Naive thymus-derived CD4-positive, alpha-beta T cell (primary cell): ENCODE results near the gene WDR37. TPM values are rescaled to one million over a fixed set of nuclear protein-coding genes. Genes with fewer than 3 reads are reported as not detected.

Experiments
- ATAC-seq: fragments of 150-1000 bp; cut with Tn5 transposase; 2 replicates; pipeline ENCODE4 v1.10.0; 2021; ENCODE audit warnings: mild to moderate bottlenecking, moderate library complexity
- CTCF ChIA-PET: fragments of 350-600 bp; sonication (Branson Sonifier 250); formaldehyde crosslinking; loops from one replicate; lab custom pipeline; 2021; ENCODE audit warnings: antibody characterized with exemption; lab: Charles Lee
- POLR2A ChIA-PET: fragments of 350-600 bp; sonication (Branson Sonifier 250); formaldehyde crosslinking; loops from one replicate; lab custom pipeline; 2021; ENCODE audit warnings: antibody characterized with exemption, inconsistent platforms; lab: Charles Lee
- DNase-seq, 9 donors: peaks; one replicate each; pipeline versions ENCODE4 v3.0.0 to v3.0.0-alpha.2; 2020 to 2022; ENCODE audit warnings: mixed read lengths in 1 of 9
- H3K27ac ChIP-seq: one replicate; pipeline ENCODE4 v1.7.0; 2013; ENCODE audit warnings: mild to moderate bottlenecking, low read depth, low read length, moderate library complexity
- H3K27me3 ChIP-seq, 2 donors: one replicate each; pipeline ENCODE4 v1.7.0; 2013; ENCODE audit warnings: low read length in 2 of 2, mild to moderate bottlenecking in 2 of 2, moderate library complexity in 2 of 2; ENCODE audit not compliant: control insufficient read depth in 2 of 2, insufficient read depth in 2 of 2
- H3K36me3 ChIP-seq, 3 experiments: 1 replicate in 2 of 3; 2 replicates in 1 of 3; pipeline ENCODE4 v1.7.0; 2013; ENCODE audit warnings: low read length in 3 of 3, mild to moderate bottlenecking in 3 of 3, moderate library complexity in 1 of 3; ENCODE audit not compliant: insufficient read depth in 3 of 3, control insufficient read depth in 2 of 3
- H3K4me1 ChIP-seq, 2 donors: one replicate each; pipeline ENCODE4 v1.7.0; 2013; ENCODE audit warnings: low read length in 2 of 2, mild to moderate bottlenecking in 2 of 2, moderate library complexity in 1 of 2; ENCODE audit not compliant: control insufficient read depth in 2 of 2, insufficient read depth in 2 of 2
- H3K4me3 ChIP-seq: 2 replicates; pipeline ENCODE4 v1.7.0; 2013; ENCODE audit warnings: mild to moderate bottlenecking, low read length
- H3K9me3 ChIP-seq, 3 experiments: 1 replicate in 2 of 3; 2 replicates in 1 of 3; pipeline ENCODE4 v1.7.0; 2013; ENCODE audit warnings: low read length in 3 of 3; ENCODE audit not compliant: control insufficient read depth in 2 of 3
- H3K27ac Mint-ChIP-seq, 9 donors: one replicate each; pipeline ENCODE4 v1.8.0; 2020 to 2022; ENCODE audit warnings: mixed read lengths in 9 of 9, mild to moderate bottlenecking in 8 of 9, moderate library complexity in 5 of 9, inconsistent platforms in 2 of 9
- H3K27me3 Mint-ChIP-seq, 5 donors: one replicate each; pipeline ENCODE4 v1.8.0; 2021 to 2022; ENCODE audit warnings: mixed read lengths in 5 of 5, mild to moderate bottlenecking in 1 of 5
- H3K36me3 Mint-ChIP-seq, 5 donors: one replicate each; pipeline ENCODE4 v1.8.0; 2020 to 2022; ENCODE audit warnings: mixed read lengths in 5 of 5, mild to moderate bottlenecking in 3 of 5, inconsistent platforms in 1 of 5
- H3K4me1 Mint-ChIP-seq, 7 donors: one replicate each; pipeline ENCODE4 v1.8.0; 2020 to 2022; ENCODE audit warnings: mixed read lengths in 7 of 7, mild to moderate bottlenecking in 3 of 7, inconsistent platforms in 1 of 7
- H3K4me3 Mint-ChIP-seq, 10 donors: one replicate each; pipeline ENCODE4 v1.8.0; 2020 to 2022; ENCODE audit warnings: mild to moderate bottlenecking in 10 of 10, mixed read lengths in 10 of 10, moderate library complexity in 6 of 10, inconsistent platforms in 2 of 10
- H3K9me3 Mint-ChIP-seq, 11 donors: one replicate each; pipeline ENCODE4 v1.8.0; 2020 to 2022; ENCODE audit warnings: mixed read lengths in 11 of 11, mild to moderate bottlenecking in 4 of 11, inconsistent platforms in 1 of 11, moderate library complexity in 1 of 11
- intact Hi-C, 2 donors: fragments of 100-400 bp; cut with micrococcal nuclease; formaldehyde crosslinking; loops; one replicate each; pipeline ENCODE4 v1.15.1; 2023
- polyA plus RNA-seq, 2 donors: library from polyadenylated mRNA; unstranded; fragments of 300-500 nt; fragmentation: Illumina TruSeq; gene quantifications; one replicate each; pipeline ENCODE4 v1.2.3, GENCODE V29; 2021
- total RNA-seq, 6 experiments: library from RNA in 5 of 6; stranded (reverse) in 5 of 6; gene quantifications; 1 replicate in 5 of 6; 2 replicates in 1 of 6; pipeline ENCODE4 v1.2.3 and lab custom pipeline; 2021 to 2026

WDR37 gene
- total and polyA plus RNA-seq, 7 experiments from 2014 or later = 16.9 to 52.6 (median 35.8) TPM

DNA sequence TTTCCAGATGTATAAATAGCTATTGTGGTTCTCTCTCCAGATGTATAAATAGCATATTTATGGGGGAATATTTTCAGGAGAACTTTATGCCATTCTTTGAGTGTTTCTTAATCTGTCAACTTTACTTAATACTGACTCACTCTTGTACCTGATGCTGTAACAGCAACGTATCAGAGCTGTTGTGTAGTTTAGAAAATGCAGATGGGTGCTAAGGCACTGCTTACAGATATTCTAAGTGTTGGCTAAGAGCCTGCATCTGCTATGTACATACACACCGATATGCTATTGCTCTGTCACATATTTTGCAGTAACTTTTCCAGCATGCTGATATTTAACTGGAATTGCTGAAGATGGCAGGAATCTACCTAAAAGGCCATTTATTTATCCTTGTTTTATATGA is 71.9 kb downstream of the WDR37 start:
- ATAC-seq (no peak), DNase-seq (no peak)
- H3K27me3 Mint-ChIP-seq = no peaks in the 10 kb centered on the region
- no peak overlapping the region for H3K4me3 Mint-ChIP-seq
- Histone ChIP-seq H3K27me3 (no peaks in the 10 kb centered on the region), H3K36me3 (peaks cover 25 to 79% (median 34%) of the 10 kb centered on the region in 3 experiments), H3K4me3 (no peak overlapping the region), H3K4me1 (peaks cover 0 to 4% of the 10 kb centered on the region in 2 donors), H3K27ac (no peak overlapping the region), H3K9me3 (no peaks in the 10 kb centered on the region)
- CTCF ChIA-PET = interaction anchor here (2.2 kb wide), 1 partner anchor 18 kb away, joined by 5 read pairs; no protein-coding TSS in a partner anchor
- POLR2A ChIA-PET = interaction anchor here (0.7 kb wide), 1 partner anchor 231 kb away, joined by 3 read pairs; no protein-coding TSS in a partner anchor
- H3K4me1 Mint-ChIP-seq = peaks cover 7 to 26% (median 22%) of the 10 kb centered on the region in 7 donors
- intact Hi-C loops = no loop called here
- no peaks in the 10 kb centered on the region for H3K9me3 Mint-ChIP-seq
- peaks cover 20 to 84% (median 44%) of the 10 kb centered on the region in 5 donors for H3K36me3 Mint-ChIP-seq
- no peak overlapping the region for H3K27ac Mint-ChIP-seq

- ChIA-PET CTCF (interaction anchor here (2.2 kb wide), 1 partner anchor 19 kb away, joined by 5 read pairs; no protein-coding TSS in a partner anchor), POLR2A (interaction anchor here (0.7 kb wide), 1 partner anchor 231 kb away, joined by 3 read pairs; no protein-coding TSS in a partner anchor)
- Mint-ChIP-seq H3K36me3 (peaks cover 20 to 82% (median 41%) of the 10 kb centered on the region in 5 donors), H3K9me3 (no peaks in the 10 kb centered on the region), H3K27me3 (no peaks in the 10 kb centered on the region), H3K4me1 (peaks cover 6 to 26% (median 21%) of the 10 kb centered on the region in 7 donors), H3K4me3 (no peak overlapping the region), H3K27ac (no peak overlapping the region)
- Histone ChIP-seq H3K9me3 (no peaks in the 10 kb centered on the region), H3K27me3 (no peaks in the 10 kb centered on the region), H3K36me3 (peaks cover 25 to 79% (median 30%) of the 10 kb centered on the region in 3 experiments), H3K27ac (no peak overlapping the region), H3K4me3 (no peak overlapping the region), H3K4me1 (no peaks in the 10 kb centered on the region)
- ATAC-seq (no peak), DNase-seq (peak in 1 of 9 donors; percentile 9)
- intact Hi-C loops = no loop called here
Measured at GRCh38 chr10:1128649-1129048, 72.5 kb downstream of the WDR37 start.

DNA sequence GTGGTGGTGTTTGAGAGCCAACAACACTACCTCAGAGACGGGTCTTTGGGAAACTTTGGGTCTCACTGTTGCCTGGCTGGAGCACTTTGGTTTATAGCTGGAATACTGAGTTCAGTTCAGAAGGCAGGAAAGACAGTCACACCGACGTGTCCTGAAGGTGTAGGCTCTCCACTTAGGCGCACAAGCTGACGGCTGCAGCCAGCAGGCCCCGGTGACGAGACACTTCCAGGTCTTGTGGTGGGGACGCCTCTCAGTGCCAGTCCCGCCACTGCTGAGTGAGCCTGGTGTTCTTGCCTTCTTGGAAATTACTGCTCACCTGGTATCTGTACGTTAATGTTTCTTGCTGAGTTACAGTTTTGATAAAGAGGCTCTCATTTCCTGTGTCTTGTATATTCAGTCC is 74.0 kb downstream of the WDR37 start:
- H3K4me1 ChIP-seq = no peaks in the 10 kb centered on the region
- intact Hi-C loops = no loop called here
- H3K9me3 ChIP-seq = no peaks in the 10 kb centered on the region
- no peak overlapping the region for H3K4me3 ChIP-seq
- H3K9me3 Mint-ChIP-seq = peaks cover 0 to under 1% (median 0%) of the 10 kb centered on the region in 11 donors
- peaks cover 20 to 65% (median 22%) of the 10 kb centered on the region in 3 experiments for H3K36me3 ChIP-seq
- H3K36me3 Mint-ChIP-seq = peaks cover 9 to 68% (median 27%) of the 10 kb centered on the region in 5 donors
- ChIA-PET CTCF (no interaction called here), POLR2A (no interaction called here)
- H3K4me1 Mint-ChIP-seq = peaks cover 6 to 21% (median 13%) of the 10 kb centered on the region in 7 donors
- no peak overlapping the region for H3K27ac Mint-ChIP-seq
- DNase-seq = peak in 1 of 9 donors; percentile 12
- no peak for ATAC-seq
- no peaks in the 10 kb centered on the region for H3K27me3 ChIP-seq
- H3K4me3 Mint-ChIP-seq = no peak overlapping the region
- H3K27me3 Mint-ChIP-seq = no peaks in the 10 kb centered on the region
- H3K27ac ChIP-seq = no peak overlapping the region

DNA sequence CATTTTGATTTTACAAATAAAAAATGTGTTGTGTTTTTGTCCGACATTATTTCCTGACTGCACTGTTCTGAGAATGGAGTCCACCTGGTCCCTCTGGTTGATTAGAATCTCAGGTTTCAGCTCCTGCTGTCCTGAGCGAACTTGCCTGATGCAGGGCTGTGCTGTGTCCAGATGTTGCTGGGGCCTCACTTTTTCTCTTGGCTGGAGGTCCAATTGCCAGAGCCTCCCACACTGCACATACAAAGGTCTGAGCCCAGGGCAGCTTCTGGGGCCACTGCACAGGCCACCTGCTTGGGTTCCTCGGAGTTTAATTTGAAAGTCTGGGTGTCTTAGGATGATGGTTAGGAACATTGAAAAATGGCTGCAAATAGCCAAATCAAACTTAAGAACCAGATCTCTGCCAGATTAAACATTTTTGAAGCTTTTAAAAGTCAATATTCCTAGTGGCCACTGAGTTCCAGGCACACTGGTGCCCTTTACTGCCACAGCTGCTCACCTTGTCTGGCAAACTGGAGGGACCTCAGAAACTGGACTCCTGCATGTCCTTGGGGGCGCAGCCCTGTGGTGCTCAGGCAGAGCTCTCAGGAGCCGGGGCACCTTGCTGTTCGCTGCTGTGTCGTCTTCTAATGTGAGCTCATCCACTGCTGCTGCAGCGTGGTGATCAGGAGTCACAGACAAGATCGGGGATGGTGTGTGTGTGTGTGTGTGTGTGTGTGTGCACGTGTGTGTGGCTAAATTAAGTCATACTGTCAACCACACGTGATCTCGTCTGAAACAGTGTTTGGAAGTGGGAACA is 75.0 kb downstream of the WDR37 start:
- Mint-ChIP-seq H3K36me3 (peaks cover 5 to 59% (median 22%) of the 10 kb centered on the region in 5 donors), H3K4me3 (no peak overlapping the region), H3K27me3 (no peaks in the 10 kb centered on the region), H3K4me1 (peaks cover 6 to 21% (median 13%) of the 10 kb centered on the region in 7 donors), H3K27ac (peak overlapping the region in 3 of 9 donors; percentile 29 to 41 (median 30)), H3K9me3 (peaks cover 0 to 3% (median 0%) of the 10 kb centered on the region in 11 donors)
- DNase-seq (peak in 1 of 9 donors; percentile 3), ATAC-seq (no peak)
- Histone ChIP-seq H3K9me3 (no peaks in the 10 kb centered on the region), H3K4me3 (no peak overlapping the region), H3K36me3 (peaks cover 15 to 56% (median 18%) of the 10 kb centered on the region in 3 experiments), H3K4me1 (no peaks in the 10 kb centered on the region), H3K27ac (no peak overlapping the region), H3K27me3 (no peaks in the 10 kb centered on the region)
- CTCF ChIA-PET = no interaction called here
- intact Hi-C loops = no loop called here
- POLR2A ChIA-PET = no interaction called here

DNA sequence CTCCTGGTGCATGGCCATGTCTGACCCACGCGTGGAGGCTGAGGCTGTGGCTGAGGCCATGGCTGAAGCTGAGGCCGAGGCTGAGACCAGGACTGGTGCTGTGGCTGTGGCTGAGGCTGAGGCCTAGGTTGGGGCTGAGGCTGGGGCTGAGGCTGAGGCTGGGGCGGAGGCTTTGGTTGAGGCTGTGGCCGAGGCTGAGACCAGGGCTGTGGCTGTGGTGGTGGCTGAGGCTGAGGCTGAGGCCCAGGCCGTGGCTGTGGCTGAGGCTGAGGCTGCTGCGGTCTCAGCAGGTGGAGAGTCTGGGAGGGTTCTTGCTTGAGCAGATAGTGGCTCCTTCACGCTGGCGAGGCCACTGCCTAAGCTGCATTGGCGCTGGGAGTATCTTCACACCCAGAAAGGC is 76.4 kb downstream of the WDR37 start:
- Histone ChIP-seq H3K27ac (no peak overlapping the region), H3K9me3 (no peaks in the 10 kb centered on the region), H3K4me1 (no peaks in the 10 kb centered on the region), H3K4me3 (no peak overlapping the region), H3K27me3 (no peaks in the 10 kb centered on the region), H3K36me3 (peaks cover 15 to 42% (median 18%) of the 10 kb centered on the region in 3 experiments)
- no peak overlapping the region for H3K4me3 Mint-ChIP-seq
- H3K9me3 Mint-ChIP-seq = peaks cover 0 to 4% (median 0%) of the 10 kb centered on the region in 11 donors
- peaks cover 6 to 21% (median 13%) of the 10 kb centered on the region in 7 donors for H3K4me1 Mint-ChIP-seq
- ATAC-seq (no peak), DNase-seq (peak in 1 of 9 donors; percentile 13)
- H3K27ac Mint-ChIP-seq = peak overlapping the region in 4 of 9 donors; percentile 31 to 71 (median 34)
- ChIA-PET CTCF (no interaction called here), POLR2A (no interaction called here)
- no peaks in the 10 kb centered on the region for H3K27me3 Mint-ChIP-seq
- peaks cover 5 to 48% (median 20%) of the 10 kb centered on the region in 5 donors for H3K36me3 Mint-ChIP-seq
- intact Hi-C loops = no loop called here

DNA sequence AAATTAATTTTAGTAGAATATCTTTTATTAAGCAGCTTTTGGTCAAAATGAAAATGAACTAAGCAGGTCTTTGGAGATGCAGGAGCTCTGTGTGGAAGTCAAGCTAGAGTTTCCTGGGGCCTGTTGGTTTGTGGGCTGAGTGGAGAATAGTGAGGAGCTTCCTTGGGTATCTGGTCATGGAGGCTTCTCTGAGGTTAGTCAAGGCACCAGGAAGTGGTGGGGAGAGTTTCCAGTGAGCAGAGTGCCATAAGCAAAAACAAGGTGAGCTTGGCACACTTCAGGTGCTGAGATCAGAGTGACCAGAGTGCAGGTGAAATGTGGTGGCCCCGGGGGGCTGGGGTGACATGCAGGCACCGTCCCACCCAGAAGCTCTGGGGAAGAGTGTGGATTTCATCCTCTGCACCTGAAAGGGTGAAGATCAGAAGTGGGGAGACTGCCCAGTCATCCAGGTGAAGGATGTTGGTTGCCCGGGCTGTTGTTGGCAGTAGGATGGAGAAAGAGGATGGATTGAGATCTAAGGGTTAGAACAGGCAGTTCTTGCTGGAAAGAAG is 77.4 kb downstream of the WDR37 start:
- Histone ChIP-seq H3K4me1 (no peaks in the 10 kb centered on the region), H3K27ac (no peak overlapping the region), H3K9me3 (peaks cover 0 to 4% (median 0%) of the 10 kb centered on the region in 3 experiments), H3K36me3 (peaks cover 15 to 33% (median 18%) of the 10 kb centered on the region in 3 experiments), H3K27me3 (no peaks in the 10 kb centered on the region), H3K4me3 (no peak overlapping the region)
- DNase-seq = peak in 1 of 9 donors; percentile 12
- H3K27me3 Mint-ChIP-seq = peaks cover 0 to under 1% (median 0%) of the 10 kb centered on the region in 5 donors
- peaks cover 7 to 42% (median 20%) of the 10 kb centered on the region in 5 donors for H3K36me3 Mint-ChIP-seq
- peaks cover under 1 to 9% (median 5%) of the 10 kb centered on the region in 11 donors for H3K9me3 Mint-ChIP-seq
- H3K4me3 Mint-ChIP-seq = no peak overlapping the region
- H3K4me1 Mint-ChIP-seq = peaks cover 6 to 21% (median 11%) of the 10 kb centered on the region in 7 donors
- H3K27ac Mint-ChIP-seq = peak overlapping the region in 7 of 9 donors; percentile 13 to 73 (median 55)
- intact Hi-C loops = no loop called here
- ChIA-PET POLR2A (no interaction called here), CTCF (interaction anchor here (0.8 kb wide), 1 partner anchor 11 kb away, joined by 3 read pairs; no protein-coding TSS in a partner anchor)
- no peak for ATAC-seq
